HUDEP-2 (cell line): ENCODE results near the gene POLK.
"Not testable (repeated sequence)": the region's sequence is repeated elsewhere in the genome, so short reads cannot be mapped to it uniquely, and the experiment has no call there.

ENCODE experiments used
- DNase-seq, 76 experiments: peaks; one replicate each; lab custom pipeline; 2025; ENCODE audit not compliant: unreplicated experiment in 76 of 76; lab: John Stamatoyannopoulos, UW

POLK gene

GRCh38 chr5:75511435-75512382 is at the start of gene POLK, which contains the start of gene CERT1:
TSS of gene POLK (plus strand) at chr5:75511891.
TSS of gene CERT1 (minus strand) at chr5:75511629. CDS start at chr5:75511207, 422 bp downstream.
- DNase-seq, result peak; percentile 32 to 98 (median 95)

GRCh38 chr5:75463726-75464125 is 48.0 kb upstream of the POLK start:
- no peak for DNase-seq

GRCh38 chr5:75465480-75465879 is 46.2 kb upstream of the POLK start:
- no peak for DNase-seq

- DNase-seq, result peak in 5 of 76 experiments; percentile 1 to 18 (median 15)
Observed at GRCh38 chr5:75466006-75466716, 45.5 kb upstream of the POLK start.

GRCh38 chr5:75468593-75468992 is 43.1 kb upstream of the POLK start:
- DNase-seq, result no peak

GRCh38 chr5:75469017-75469416 is 42.7 kb upstream of the POLK start:
- DNase-seq, result no peak

- no peak for DNase-seq
Observed at GRCh38 chr5:75471193-75471592, 40.5 kb upstream of the POLK start.

- DNase-seq, result no peak
Observed at GRCh38 chr5:75472973-75473372, 38.7 kb upstream of the POLK start.

GRCh38 chr5:75473463-75473862 is 38.2 kb upstream of the POLK start:
- no peak for DNase-seq

- DNase-seq, result no peak
Observed at GRCh38 chr5:75475364-75475763, 36.3 kb upstream of the POLK start.

- no peak for DNase-seq
Observed at GRCh38 chr5:75481024-75481423, 30.7 kb upstream of the POLK start.

GRCh38 chr5:75482482-75482881 is 29.2 kb upstream of the POLK start:
- DNase-seq, result no peak

- DNase-seq, result no peak
Observed at GRCh38 chr5:75484605-75485004, 27.1 kb upstream of the POLK start.

GRCh38 chr5:75489847-75490246 is 21.8 kb upstream of the POLK start:
- not testable (repeated sequence) for DNase-seq

GRCh38 chr5:75491621-75492020 is 20.1 kb upstream of the POLK start:
- DNase-seq, result no peak

GRCh38 chr5:75496026-75496425 is 15.7 kb upstream of the POLK start:
- DNase-seq, result no peak

- no peak for DNase-seq
Observed at GRCh38 chr5:75498208-75498777, 13.4 kb upstream of the POLK start.

- DNase-seq, result not testable (repeated sequence)
Observed at GRCh38 chr5:75498875-75499274, 12.8 kb upstream of the POLK start.

GRCh38 chr5:75505112-75505511 is 6.6 kb upstream of the POLK start:
- DNase-seq, result not testable (repeated sequence)

GRCh38 chr5:75507841-75508240 is 3.9 kb upstream of the POLK start:
- no peak for DNase-seq

- no peak for DNase-seq
Observed at GRCh38 chr5:75509546-75509945, 2.1 kb upstream of the POLK start.
